HG03439 (cell line): Measurements from ENCODE around the gene CPNE8.
"Not testable (repeated sequence)": the region's sequence is repeated elsewhere in the genome, so short reads cannot be mapped to it uniquely, and the experiment has no call there.

Experiments
- ATAC-seq: cut with Tn5 transposase; IDR thresholded peaks from one replicate; pipeline ENCODE4 v1.9.1; 2021; ENCODE audit warnings: mild to moderate bottlenecking, moderate library complexity; ENCODE audit not compliant: unreplicated experiment

The CPNE8 gene

GRCh38 chr12:38744041-38744440 is 161.3 kb downstream of the CPNE8 start:
- no peak for ATAC-seq

- not testable (repeated sequence) for ATAC-seq
Measured at GRCh38 chr12:38742496-38742895, 162.9 kb downstream of the CPNE8 start.

GRCh38 chr12:38736821-38737220 is 168.6 kb downstream of the CPNE8 start:
- no peak for ATAC-seq

GRCh38 chr12:38732761-38733160 is 172.6 kb downstream of the CPNE8 start:
- ATAC-seq, result no peak

- no peak for ATAC-seq
Measured at GRCh38 chr12:38728894-38729293, 176.5 kb downstream of the CPNE8 start.

GRCh38 chr12:38721611-38722252 is 183.7 kb downstream of the CPNE8 start:
- no peak for ATAC-seq

- ATAC-seq, result no peak
Measured at GRCh38 chr12:38720661-38721060, 184.7 kb downstream of the CPNE8 start.

- ATAC-seq, result no peak
Measured at GRCh38 chr12:38713294-38713693, 192.1 kb downstream of the CPNE8 start.

- ATAC-seq, result peak; percentile 82
Measured at GRCh38 chr12:38711054-38711453, 194.3 kb downstream of the CPNE8 start.

- ATAC-seq, result no peak
Measured at GRCh38 chr12:38708466-38708865, 196.9 kb downstream of the CPNE8 start.

GRCh38 chr12:38707648-38708047 is 197.7 kb downstream of the CPNE8 start:
- ATAC-seq, result no peak

GRCh38 chr12:38697289-38697688 is 208.1 kb downstream of the CPNE8 start:
- ATAC-seq, result no peak

- no peak for ATAC-seq
Measured at GRCh38 chr12:38695057-38695456, 210.3 kb downstream of the CPNE8 start.

- ATAC-seq, result no peak
Measured at GRCh38 chr12:38691164-38691563, 214.2 kb downstream of the CPNE8 start.

GRCh38 chr12:38690646-38691045 is 214.7 kb downstream of the CPNE8 start:
- no peak for ATAC-seq

GRCh38 chr12:38689704-38690103 is 215.7 kb downstream of the CPNE8 start:
- no peak for ATAC-seq

GRCh38 chr12:38689195-38689594 is 216.2 kb downstream of the CPNE8 start:
- no peak for ATAC-seq

GRCh38 chr12:38682521-38682920 is 222.9 kb downstream of the CPNE8 start:
- no peak for ATAC-seq

- no peak for ATAC-seq
Measured at GRCh38 chr12:38669530-38669929, 235.9 kb downstream of the CPNE8 start.

- no peak for ATAC-seq
Measured at GRCh38 chr12:38669081-38669480, 236.3 kb downstream of the CPNE8 start.

GRCh38 chr12:38666425-38666824 is 239.0 kb downstream of the CPNE8 start:
- ATAC-seq, result no peak

GRCh38 chr12:38664661-38665269 is 240.6 kb downstream of the CPNE8 start:
- ATAC-seq, result peak; percentile 54

- ATAC-seq, result no peak
Measured at GRCh38 chr12:38662829-38663228, 242.6 kb downstream of the CPNE8 start.
